Measurements from ENCODE around the gene CARS2.

The CARS2 gene

DNA sequence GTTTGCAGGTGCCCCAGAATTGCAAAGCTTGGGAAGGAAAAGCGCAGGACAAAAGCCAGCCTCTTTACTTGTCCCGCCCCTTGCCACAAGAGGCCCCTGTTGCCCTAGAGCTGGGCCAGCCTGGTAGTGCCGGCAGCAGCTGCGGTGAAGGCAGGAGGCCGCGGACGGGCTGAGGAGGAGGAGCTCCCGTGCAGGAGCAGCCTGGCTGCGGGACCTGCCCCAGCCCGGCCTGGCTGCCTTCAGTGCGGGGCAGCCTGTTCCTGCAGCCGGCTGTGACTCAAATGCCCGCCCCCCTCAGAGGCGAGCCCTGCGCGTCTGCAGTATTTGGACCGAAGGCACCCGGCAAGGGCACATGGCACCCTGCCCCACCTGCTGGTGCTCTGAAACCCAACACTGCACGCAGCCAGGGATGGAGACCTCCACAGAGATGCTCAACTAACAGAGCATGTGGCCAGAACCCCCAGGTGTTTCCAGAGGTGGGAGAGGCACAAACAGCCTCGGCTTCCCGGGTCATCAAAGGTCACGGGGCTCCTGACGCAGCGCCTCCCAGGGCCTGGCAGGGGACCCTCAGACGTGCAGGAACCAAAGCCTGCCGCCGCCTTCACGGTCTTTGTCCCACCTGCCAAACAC lies 60.9 kb downstream of the CARS2 start:
- TF ChIP-seq, protein P1, sequence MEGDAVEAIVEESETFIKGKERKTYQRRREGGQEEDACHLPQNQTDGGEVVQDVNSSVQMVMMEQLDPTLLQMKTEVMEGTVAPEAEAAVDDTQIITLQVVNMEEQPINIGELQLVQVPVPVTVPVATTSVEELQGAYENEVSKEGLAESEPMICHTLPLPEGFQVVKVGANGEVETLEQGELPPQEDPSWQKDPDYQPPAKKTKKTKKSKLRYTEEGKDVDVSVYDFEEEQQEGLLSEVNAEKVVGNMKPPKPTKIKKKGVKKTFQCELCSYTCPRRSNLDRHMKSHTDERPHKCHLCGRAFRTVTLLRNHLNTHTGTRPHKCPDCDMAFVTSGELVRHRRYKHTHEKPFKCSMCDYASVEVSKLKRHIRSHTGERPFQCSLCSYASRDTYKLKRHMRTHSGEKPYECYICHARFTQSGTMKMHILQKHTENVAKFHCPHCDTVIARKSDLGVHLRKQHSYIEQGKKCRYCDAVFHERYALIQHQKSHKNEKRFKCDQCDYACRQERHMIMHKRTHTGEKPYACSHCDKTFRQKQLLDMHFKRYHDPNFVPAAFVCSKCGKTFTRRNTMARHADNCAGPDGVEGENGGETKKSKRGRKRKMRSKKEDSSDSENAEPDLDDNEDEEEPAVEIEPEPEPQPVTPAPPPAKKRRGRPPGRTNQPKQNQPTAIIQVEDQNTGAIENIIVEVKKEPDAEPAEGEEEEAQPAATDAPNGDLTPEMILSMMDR (IDR thresholded peaks at IDR 0.05; ENCODE audit: low read depth, low read length) = no peak
- H3K4me3 ChIP-seq (ENCODE audit: low read depth, low read length) = no peak overlapping the region

DNA sequence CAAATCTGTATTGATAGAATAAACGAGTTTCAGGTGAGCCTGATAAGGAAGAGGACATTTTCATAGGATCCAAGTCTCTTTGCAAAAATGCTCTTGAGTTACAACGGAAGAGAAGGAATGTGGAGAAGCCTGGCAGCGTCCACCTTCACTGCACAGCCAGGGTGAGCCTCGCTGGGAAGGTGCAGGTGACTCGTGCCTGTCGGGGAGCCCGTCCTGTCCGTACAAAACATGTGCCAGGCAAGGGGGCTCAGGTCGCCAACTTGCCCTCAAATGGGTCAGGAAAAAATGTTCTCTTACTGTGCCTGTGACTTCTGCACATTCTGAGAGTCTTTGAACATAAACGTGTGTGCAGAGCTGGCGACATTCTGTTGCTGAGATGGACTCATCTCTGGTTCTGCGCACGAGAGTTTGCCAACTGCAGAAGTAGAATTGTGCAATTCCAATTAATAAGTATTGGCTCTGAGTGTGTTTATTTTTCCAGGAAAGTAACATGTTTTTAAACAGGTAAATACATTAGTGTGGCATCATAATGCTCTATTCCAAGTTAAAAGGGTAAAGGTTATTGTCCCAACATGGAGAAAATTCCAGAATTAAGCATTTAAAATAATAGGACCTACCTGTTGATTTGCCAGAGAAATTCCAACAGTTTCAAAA lies 62.0 kb downstream of the CARS2 start:
- no peak overlapping the region for H3K4me3 ChIP-seq (ENCODE audit: low read depth, low read length)
- TF ChIP-seq, protein P1 (IDR thresholded peaks at IDR 0.05; ENCODE audit: low read depth, low read length) = no peak

DNA sequence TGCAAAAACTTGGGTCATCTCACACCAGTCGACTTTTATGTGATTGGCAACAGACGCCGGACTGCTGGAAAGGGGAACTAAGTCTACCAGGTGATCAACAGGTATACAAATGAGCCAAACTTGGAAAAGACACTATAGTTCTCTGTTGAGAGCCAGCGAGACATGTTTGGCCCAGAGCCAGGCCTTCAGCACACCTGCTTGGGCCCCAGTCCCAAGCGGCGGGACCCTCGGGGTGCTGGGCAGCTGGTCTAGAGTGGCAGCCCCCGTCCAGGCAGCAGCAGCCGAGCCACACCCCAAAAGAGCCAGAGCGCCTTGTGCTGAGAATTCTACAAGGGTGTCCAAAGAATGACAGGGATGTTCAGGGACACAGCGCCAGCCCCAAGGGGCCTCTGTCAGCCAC lies 62.6 kb downstream of the CARS2 start:
- TF ChIP-seq, protein P1 (IDR thresholded peaks at IDR 0.05; ENCODE audit: low read depth, low read length) = no peak
- no peak overlapping the region for H3K4me3 ChIP-seq (ENCODE audit: low read depth, low read length)

DNA sequence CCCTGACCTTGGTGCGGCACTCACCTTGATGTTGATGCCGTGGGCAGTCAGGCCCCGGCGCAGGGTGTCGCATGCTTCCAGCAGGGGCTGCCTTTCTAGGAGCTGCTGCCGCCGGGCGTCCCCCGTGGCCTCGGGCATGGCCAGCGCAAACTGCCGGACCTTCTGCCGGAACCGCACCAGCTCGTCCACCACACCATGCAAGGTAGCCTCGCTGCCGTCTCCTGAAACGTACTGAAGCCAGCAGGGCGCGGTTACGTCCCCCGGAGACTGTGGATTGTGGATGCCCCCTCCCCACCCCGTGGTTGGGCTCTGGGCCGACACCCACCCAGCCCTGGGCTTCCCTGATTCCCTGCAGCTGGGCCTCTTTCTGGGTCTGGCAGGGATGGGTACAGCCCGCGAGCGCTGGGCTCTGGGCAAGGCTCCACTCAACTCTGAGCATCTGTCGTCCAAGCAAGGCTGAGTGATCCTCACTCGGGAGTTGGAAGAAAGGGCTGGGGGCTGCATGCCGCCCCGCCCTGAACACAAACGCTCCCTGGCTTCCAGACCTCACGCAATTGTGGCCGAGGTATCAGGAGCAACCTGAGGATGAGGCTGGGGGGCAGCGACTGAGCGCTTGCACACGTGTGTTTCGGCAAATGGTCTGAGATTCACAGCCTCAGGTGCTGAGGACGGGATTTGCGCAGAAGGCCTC lies 63.5 kb downstream of the CARS2 start:
- no peak overlapping the region for H3K4me3 ChIP-seq (ENCODE audit: low read depth, low read length)
- TF ChIP-seq, protein P1 (IDR thresholded peaks at IDR 0.05; ENCODE audit: low read depth, low read length) = no peak

DNA sequence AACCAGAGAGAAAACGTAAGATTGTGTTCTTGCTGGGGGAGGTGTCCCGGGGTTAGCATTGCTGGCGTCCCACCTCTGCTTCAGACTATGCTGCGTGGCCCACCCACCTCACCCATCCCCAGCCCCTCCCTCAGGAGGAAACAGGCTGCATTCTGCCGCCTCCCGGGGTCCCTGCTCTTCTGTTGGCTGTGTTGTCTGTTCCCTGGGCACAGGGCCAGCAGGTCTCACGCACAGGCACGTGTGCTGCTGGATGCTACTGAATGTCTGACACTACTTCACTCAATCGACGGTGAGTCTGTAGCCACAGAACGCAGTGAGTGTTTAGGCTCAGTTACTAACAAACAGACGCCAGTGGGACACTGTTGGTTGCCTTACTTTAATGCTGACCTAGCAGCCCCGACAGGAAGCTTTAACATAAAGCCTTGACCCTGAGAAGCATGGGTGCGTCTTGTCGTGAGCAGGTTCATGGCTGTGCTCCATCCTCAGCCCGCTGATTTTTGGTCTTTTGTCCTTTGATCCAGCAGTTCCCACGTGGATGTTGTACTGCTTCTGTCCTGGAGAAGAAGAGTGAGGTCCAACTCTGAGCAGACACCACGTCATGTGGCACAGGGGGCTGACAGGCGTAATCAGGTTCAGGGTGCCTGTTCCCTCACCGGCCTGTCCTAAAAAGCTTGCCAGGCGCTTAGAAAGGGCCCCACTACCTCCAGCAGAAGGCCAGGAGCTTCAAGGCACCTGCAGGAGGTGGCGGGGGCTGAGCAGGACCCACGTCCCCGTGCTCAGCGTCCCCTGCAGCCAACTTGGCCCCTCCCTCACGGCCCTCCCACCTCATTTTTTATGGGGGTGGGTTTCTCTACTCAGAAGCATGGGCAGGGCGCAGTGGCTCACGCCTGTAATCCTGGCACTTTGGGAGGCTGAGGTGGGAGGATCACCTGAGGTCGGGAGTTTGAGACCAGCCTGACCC lies 64.6 kb downstream of the CARS2 start:
- TF ChIP-seq, protein P1 (IDR thresholded peaks at IDR 0.05; ENCODE audit: low read depth, low read length) = no peak
- no peak overlapping the region for H3K4me3 ChIP-seq (ENCODE audit: low read depth, low read length)

DNA sequence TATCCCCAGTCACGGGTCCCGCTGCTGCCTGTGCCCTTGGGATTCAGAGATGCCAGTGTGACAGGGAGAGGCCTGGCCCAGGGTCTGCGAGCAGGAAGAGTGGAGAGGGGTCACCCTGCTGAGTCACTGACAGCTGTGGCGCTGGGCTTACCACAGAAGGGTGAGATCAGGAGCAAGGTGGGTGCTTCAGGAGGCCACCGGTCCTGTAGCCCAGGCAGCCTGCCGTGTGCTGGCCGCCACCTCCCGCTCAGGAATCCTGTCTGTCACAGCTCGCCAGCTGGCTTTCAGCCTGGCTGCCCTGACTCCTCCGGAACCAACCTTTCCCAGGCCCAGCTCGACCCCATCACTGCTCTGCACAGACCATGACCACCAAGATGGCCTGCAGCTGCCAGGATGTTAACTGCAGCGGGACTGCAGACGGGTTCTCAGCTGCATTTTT lies 65.3 kb downstream of the CARS2 start:
- no peak overlapping the region for H3K4me3 ChIP-seq (ENCODE audit: low read depth, low read length)
- TF ChIP-seq, protein P1 (IDR thresholded peaks at IDR 0.05; ENCODE audit: low read depth, low read length) = no peak

Data from WI38 (cell line).